ENCODE data around the gene OAT.

OAT gene

DNA sequence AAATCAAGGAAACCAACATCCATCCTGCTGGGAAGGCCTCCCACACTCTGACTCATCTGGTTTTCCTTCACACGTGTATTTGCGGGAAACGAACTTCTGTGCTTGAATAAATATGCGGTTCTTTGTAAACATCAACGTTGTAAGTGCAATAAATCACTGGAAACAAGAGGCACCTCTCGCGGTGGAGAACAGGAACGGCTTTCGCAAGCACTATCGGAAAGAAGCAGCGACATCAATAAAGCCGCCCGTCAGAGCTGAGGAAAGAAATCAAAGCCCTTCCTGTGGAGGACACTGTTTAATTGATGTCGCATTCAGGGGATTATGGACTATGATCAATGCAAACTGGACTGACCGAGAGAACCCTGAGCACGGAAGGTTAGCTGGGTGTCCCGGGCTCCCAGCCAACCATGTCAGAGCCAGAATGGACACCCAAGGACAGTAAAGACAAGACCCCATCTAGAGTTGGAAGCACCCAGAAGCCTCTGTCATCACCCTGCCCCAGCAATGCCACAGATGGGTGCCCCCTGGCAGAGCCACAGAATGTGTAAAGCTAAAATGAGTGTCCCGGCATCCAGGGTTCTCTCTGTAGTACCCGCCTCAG is 37.6 kb downstream of the OAT start:
- no peak overlapping the region for H3K27ac ChIP-seq
- in situ Hi-C loops (cut with HindIII; ENCODE audit: low pct_ligation_motif_present, low sequenced_read_pairs): loop anchor here (25.0 kb wide), 1 partner anchor 394 kb away; no protein-coding TSS in a partner anchor
- no peaks in the 10 kb centered on the region for H3K27me3 ChIP-seq (replicated peaks)
- DNase-seq: no peak
- no peak overlapping the region for H3K4me3 ChIP-seq (ENCODE audit: low read depth, low read length)
- no peaks in the 10 kb centered on the region for H3K36me3 ChIP-seq (replicated peaks)
- TF ChIP-seq CTCF (IDR thresholded peaks at IDR 0.05; ENCODE audit: low read depth, low read length, missing control alignments): no peak

GRCh38 chr10:124380256-124380995 is 38.3 kb downstream of the OAT start:
- Histone ChIP-seq H3K27ac (no peak overlapping the region), H3K36me3 (replicated peaks) (no peaks in the 10 kb centered on the region), H3K4me3 (ENCODE audit: low read depth, low read length) (no peak overlapping the region), H3K27me3 (replicated peaks) (no peaks in the 10 kb centered on the region)
- in situ Hi-C loops (cut with HindIII; ENCODE audit: low pct_ligation_motif_present, low sequenced_read_pairs): loop anchor here (25.0 kb wide), 1 partner anchor 393 kb away; no protein-coding TSS in a partner anchor
- TF ChIP-seq CTCF (IDR thresholded peaks at IDR 0.05; ENCODE audit: low read depth, low read length, missing control alignments): no peak
- no peak for DNase-seq

- in situ Hi-C loops (cut with HindIII; ENCODE audit: low pct_ligation_motif_present, low sequenced_read_pairs): loop anchor here (25.0 kb wide), 1 partner anchor 392 kb away; no protein-coding TSS in a partner anchor
- TF ChIP-seq CTCF (IDR thresholded peaks at IDR 0.05; ENCODE audit: low read depth, low read length, missing control alignments): no peak
These were observed 39.0 kb downstream of the OAT start for GRCh38 chr10:124379609-124380193.

DNA sequence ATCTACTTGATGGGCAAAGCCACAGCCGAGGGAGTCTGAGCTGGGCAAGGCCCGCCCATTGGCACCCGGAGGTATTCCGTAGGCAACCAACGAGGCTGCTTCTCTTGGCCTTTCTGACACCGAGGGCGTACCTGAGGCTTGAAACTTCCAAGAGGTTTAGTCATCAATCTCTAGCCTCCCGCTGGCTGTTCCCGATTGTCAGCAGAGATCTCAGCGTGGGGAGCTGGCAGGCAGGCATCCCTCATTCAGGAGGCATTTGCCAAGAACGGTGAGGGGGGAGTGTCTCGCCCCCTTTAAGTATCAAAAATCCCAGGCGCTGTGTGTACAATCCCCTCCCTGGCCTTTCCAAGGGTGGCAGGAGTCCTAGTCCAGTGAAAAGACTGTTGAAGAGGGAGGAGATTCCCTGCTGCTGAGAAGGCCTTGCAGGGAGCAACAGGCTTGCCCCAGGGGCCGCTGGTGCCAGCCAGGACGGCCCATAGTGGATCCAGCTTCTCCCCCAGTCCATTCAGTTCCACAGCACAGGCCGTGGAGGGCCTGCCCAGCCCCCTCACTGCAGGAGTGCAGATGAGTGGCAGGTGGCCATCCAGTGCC is 39.7 kb downstream of the OAT start:
- H3K27me3 ChIP-seq (replicated peaks): no peaks in the 10 kb centered on the region
- H3K36me3 ChIP-seq (replicated peaks): no peaks in the 10 kb centered on the region
- H3K27ac ChIP-seq: no peak overlapping the region
- TF ChIP-seq CTCF (IDR thresholded peaks at IDR 0.05; ENCODE audit: low read depth, low read length, missing control alignments): no peak
- in situ Hi-C loops (cut with HindIII; ENCODE audit: low pct_ligation_motif_present, low sequenced_read_pairs): loop anchor here (25.0 kb wide), 1 partner anchor 392 kb away; no protein-coding TSS in a partner anchor
- no peak for DNase-seq
- H3K4me3 ChIP-seq (ENCODE audit: low read depth, low read length): no peak overlapping the region

More at GRCh38 chr10:124379609-124380193, 39.0 kb downstream of the OAT start:
- no peak overlapping the region for H3K27ac ChIP-seq
- no peak overlapping the region for H3K4me3 ChIP-seq (ENCODE audit: low read depth, low read length)
- no peaks in the 10 kb centered on the region for H3K36me3 ChIP-seq (replicated peaks)
- no peak for DNase-seq
- no peaks in the 10 kb centered on the region for H3K27me3 ChIP-seq (replicated peaks)

DNA sequence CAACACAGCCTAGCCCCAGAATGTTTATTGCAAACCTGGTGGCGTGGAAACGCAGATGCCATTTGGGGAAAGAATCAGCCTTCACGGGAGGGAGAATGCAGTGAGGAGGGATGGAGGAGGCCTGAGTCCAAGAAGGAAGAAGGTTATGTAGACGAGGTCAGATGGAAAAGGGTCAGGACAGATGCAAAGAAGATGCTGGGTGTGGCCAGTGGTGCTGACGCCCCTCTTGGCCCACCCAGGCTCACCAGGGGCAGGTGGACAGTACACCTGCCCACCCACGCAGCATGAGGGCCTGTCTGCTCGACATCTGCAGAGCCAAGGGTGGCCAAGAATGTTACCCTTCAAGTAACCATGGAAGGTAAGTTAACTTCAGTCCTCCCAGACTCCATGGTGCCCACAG is 40.5 kb downstream of the OAT start:
- Histone ChIP-seq H3K27ac (no peak overlapping the region), H3K36me3 (replicated peaks) (no peaks in the 10 kb centered on the region), H3K4me3 (ENCODE audit: low read depth, low read length) (no peak overlapping the region), H3K27me3 (replicated peaks) (no peaks in the 10 kb centered on the region)
- in situ Hi-C loops (cut with HindIII; ENCODE audit: low pct_ligation_motif_present, low sequenced_read_pairs): loop anchor here (25.0 kb wide), 1 partner anchor 391 kb away; no protein-coding TSS in a partner anchor
- DNase-seq: no peak
- no peak for TF ChIP-seq CTCF (IDR thresholded peaks at IDR 0.05; ENCODE audit: low read depth, low read length, missing control alignments)

All from brain microvascular endothelial cell (primary cell).